SJSA1 (cell line): ENCODE results near the gene OSBPL10. TPM values are rescaled to one million over a fixed set of nuclear protein-coding genes. Genes with fewer than 3 reads are reported as not detected.
"Not testable (repeated sequence)": the region's sequence is repeated elsewhere in the genome, so short reads cannot be mapped to it uniquely, and the experiment has no call there.

Experiments used
- DNase-seq, 2 experiments: peaks; one replicate each; pipeline ENCODE4 v3.0.0-alpha.2; 2015 to 2020; ENCODE audit warnings: low spot score in 2 of 2, low read depth in 1 of 2
- H3K27ac ChIP-seq: fragments of 250-450 bp; sonication (Bioruptor Pico); 2 replicates; pipeline ENCODE4 v1.5.1; 2020; ENCODE audit warnings: mild to moderate bottlenecking, moderate library complexity
- H3K27me3 ChIP-seq: fragments of 250-450 bp; sonication (Bioruptor Pico); replicated peaks from 2 replicates; pipeline ENCODE4 v1.5.1; 2020; ENCODE audit warnings: mild to moderate bottlenecking, moderate library complexity
- H3K36me3 ChIP-seq: fragments of 250-450 bp; sonication (Bioruptor Pico); 2 replicates; pipeline ENCODE4 v1.5.1; 2020; ENCODE audit warnings: mild to moderate bottlenecking
- H3K4me1 ChIP-seq: fragments of 250-450 bp; sonication (Bioruptor Pico); replicated peaks from 2 replicates; pipeline ENCODE4 v1.6.1; 2021; ENCODE audit warnings: mild to moderate bottlenecking
- H3K4me3 ChIP-seq: fragments of 250-450 bp; sonication (Bioruptor Pico); 2 replicates; pipeline ENCODE4 v1.5.1; 2020; ENCODE audit warnings: mild to moderate bottlenecking
- H3K9me3 ChIP-seq: fragments of 250-450 bp; sonication (Bioruptor Pico); replicated peaks from 2 replicates; pipeline ENCODE4 v1.5.1; 2020; ENCODE audit warnings: mild to moderate bottlenecking
- total RNA-seq: library from RNA; depleted of rRNA; stranded (reverse); fragments of >200 nt; shearing (Covaris generic); gene quantifications from 2 replicates; pipeline ENCODE4 v1.2.3, GENCODE V29; 2014

OSBPL10 gene
- total RNA-seq, 1 experiment from 2014 or later: 6.9 TPM

GRCh38 chr3:32003380-32003779 is 22.3 kb upstream of the OSBPL10 start:
- no peaks in the 10 kb centered on the region for H3K9me3 ChIP-seq
- no peaks in the 10 kb centered on the region for H3K36me3 ChIP-seq
- no peak overlapping the region for H3K27ac ChIP-seq
- DNase-seq: no peak
- no peaks in the 10 kb centered on the region for H3K27me3 ChIP-seq
- no peak overlapping the region for H3K4me3 ChIP-seq
- no peaks in the 10 kb centered on the region for H3K4me1 ChIP-seq

GRCh38 chr3:32002561-32003368 is 21.7 kb upstream of the OSBPL10 start:
- Histone ChIP-seq H3K27me3 (no peaks in the 10 kb centered on the region), H3K27ac (no peak overlapping the region), H3K4me1 (no peaks in the 10 kb centered on the region), H3K9me3 (no peaks in the 10 kb centered on the region), H3K4me3 (no peak overlapping the region), H3K36me3 (no peaks in the 10 kb centered on the region)
- no peak for DNase-seq

GRCh38 chr3:32000877-32001276 is 19.8 kb upstream of the OSBPL10 start:
- Histone ChIP-seq H3K9me3 (no peaks in the 10 kb centered on the region), H3K36me3 (no peaks in the 10 kb centered on the region), H3K4me3 (no peak overlapping the region), H3K4me1 (no peaks in the 10 kb centered on the region), H3K27ac (no peak overlapping the region), H3K27me3 (no peaks in the 10 kb centered on the region)
- DNase-seq: no peak

GRCh38 chr3:31999907-32000439 is 18.9 kb upstream of the OSBPL10 start:
- Histone ChIP-seq H3K27ac (no peak overlapping the region), H3K27me3 (no peaks in the 10 kb centered on the region), H3K4me1 (no peaks in the 10 kb centered on the region), H3K36me3 (no peaks in the 10 kb centered on the region), H3K9me3 (no peaks in the 10 kb centered on the region), H3K4me3 (no peak overlapping the region)
- DNase-seq: no peak

- no peaks in the 10 kb centered on the region for H3K27me3 ChIP-seq
- no peak overlapping the region for H3K4me3 ChIP-seq
- H3K36me3 ChIP-seq: no peaks in the 10 kb centered on the region
- DNase-seq: no peak
- no peak overlapping the region for H3K27ac ChIP-seq
- H3K4me1 ChIP-seq: no peaks in the 10 kb centered on the region
- H3K9me3 ChIP-seq: no peaks in the 10 kb centered on the region
Measured at GRCh38 chr3:31997500-31997899, 16.4 kb upstream of the OSBPL10 start.

- Histone ChIP-seq H3K36me3 (no peaks in the 10 kb centered on the region), H3K27ac (no peak overlapping the region), H3K4me3 (no peak overlapping the region), H3K4me1 (no peaks in the 10 kb centered on the region), H3K27me3 (no peaks in the 10 kb centered on the region), H3K9me3 (no peaks in the 10 kb centered on the region)
- no peak for DNase-seq
Measured at GRCh38 chr3:31996195-31996594, 15.1 kb upstream of the OSBPL10 start.

- H3K36me3 ChIP-seq, H3K27ac ChIP-seq, H3K4me1 ChIP-seq, H3K9me3 ChIP-seq, H3K4me3 ChIP-seq, H3K27me3 ChIP-seq, DNase-seq: not testable (repeated sequence)
Measured at GRCh38 chr3:31995026-31995425, 14.0 kb upstream of the OSBPL10 start.

- H3K36me3 ChIP-seq: no peaks in the 10 kb centered on the region
- H3K4me1 ChIP-seq: no peaks in the 10 kb centered on the region
- no peak overlapping the region for H3K27ac ChIP-seq
- H3K4me3 ChIP-seq: no peak overlapping the region
- no peaks in the 10 kb centered on the region for H3K27me3 ChIP-seq
- no peak for DNase-seq
- no peaks in the 10 kb centered on the region for H3K9me3 ChIP-seq
Measured at GRCh38 chr3:31993843-31994242, 12.8 kb upstream of the OSBPL10 start.

GRCh38 chr3:31992995-31993394 is 11.9 kb upstream of the OSBPL10 start:
- not testable (repeated sequence) for H3K36me3 ChIP-seq, H3K27ac ChIP-seq, H3K4me1 ChIP-seq, H3K4me3 ChIP-seq, DNase-seq, H3K27me3 ChIP-seq, H3K9me3 ChIP-seq

GRCh38 chr3:31988271-31988670 is 7.2 kb upstream of the OSBPL10 start:
- no peak for DNase-seq
- Histone ChIP-seq H3K4me1 (no peaks in the 10 kb centered on the region), H3K4me3 (no peak overlapping the region), H3K9me3 (no peaks in the 10 kb centered on the region), H3K36me3 (no peaks in the 10 kb centered on the region), H3K27ac (no peak overlapping the region), H3K27me3 (no peaks in the 10 kb centered on the region)

GRCh38 chr3:31985831-31986230 is 4.8 kb upstream of the OSBPL10 start:
- H3K9me3 ChIP-seq: no peaks in the 10 kb centered on the region
- no peaks in the 10 kb centered on the region for H3K36me3 ChIP-seq
- no peak overlapping the region for H3K27ac ChIP-seq
- no peak overlapping the region for H3K4me3 ChIP-seq
- DNase-seq: no peak
- no peaks in the 10 kb centered on the region; the same call in 1 of the 2 replicates for H3K4me1 ChIP-seq
- no peaks in the 10 kb centered on the region for H3K27me3 ChIP-seq

- Histone ChIP-seq H3K27ac (no peak overlapping the region), H3K4me3 (no peak overlapping the region), H3K4me1 (peaks cover 3% of the 10 kb centered on the region), H3K9me3 (no peaks in the 10 kb centered on the region), H3K27me3 (no peaks in the 10 kb centered on the region), H3K36me3 (no peaks in the 10 kb centered on the region)
- DNase-seq: no peak
Measured at GRCh38 chr3:31984321-31984720, 3.3 kb upstream of the OSBPL10 start.

- peak overlapping the region; percentile 74 for H3K4me3 ChIP-seq
- H3K4me1 ChIP-seq: peaks cover 7% of the 10 kb centered on the region
- H3K36me3 ChIP-seq: no peaks in the 10 kb centered on the region
- no peaks in the 10 kb centered on the region for H3K9me3 ChIP-seq
- peak in 1 of 2 experiments; percentile 48 for DNase-seq
- H3K27ac ChIP-seq: peak overlapping the region; percentile 52
- no peaks in the 10 kb centered on the region for H3K27me3 ChIP-seq
Measured at GRCh38 chr3:31980530-31981205, 394 bp downstream of the OSBPL10 start.

- Histone ChIP-seq H3K4me3 (no peak overlapping the region), H3K36me3 (no peaks in the 10 kb centered on the region), H3K27me3 (no peaks in the 10 kb centered on the region), H3K27ac (no peak overlapping the region), H3K4me1 (peaks cover 16% of the 10 kb centered on the region), H3K9me3 (no peaks in the 10 kb centered on the region)
- no peak for DNase-seq
Measured at GRCh38 chr3:31979001-31979697, 1.9 kb downstream of the OSBPL10 start.
